PFSK-1 (cell line): Measurements from ENCODE around the gene BICD1.

Experiments used
- FOXP2 ChIP-seq: optimal IDR thresholded peaks from 2 replicates; pipeline ENCODE3; 2011; ENCODE audit warnings: borderline replicate concordance, control low read depth, inconsistent platforms; ENCODE audit not compliant: insufficient read depth; ENCODE audit errors: extremely low read length, extremely low read depth
- POLR2AphosphoS5 ChIP-seq: IDR thresholded peaks from 2 replicates; pipeline ENCODE4 v1.6.1; 2012; ENCODE audit warnings: low read depth, mild to moderate bottlenecking, control low read depth, low read length, moderate library complexity
- REST ChIP-seq, 2 experiments: IDR thresholded peaks; 2 replicates each; pipeline versions ENCODE4 v1.6.1 to v1.8.0; 2011 to 2012; ENCODE audit warnings: low read depth in 2 of 2, low read length in 2 of 2, control low read depth in 1 of 2, inconsistent platforms in 1 of 2, mild to moderate bottlenecking in 1 of 2, moderate library complexity in 1 of 2; ENCODE audit not compliant: insufficient read depth in 1 of 2
- SIN3A ChIP-seq: IDR thresholded peaks from 2 replicates; pipeline ENCODE4 v1.6.1; 2012; ENCODE audit warnings: mild to moderate bottlenecking, low read length, moderate library complexity, borderline replicate concordance; ENCODE audit not compliant: insufficient read depth
- TAF1 ChIP-seq: IDR thresholded peaks from 2 replicates; pipeline ENCODE4 v1.6.1; 2012; ENCODE audit warnings: low read length, control low read depth, borderline replicate concordance; ENCODE audit not compliant: insufficient read depth

BICD1 gene

GRCh38 chr12:32261638-32262037, 155.0 kb downstream of the BICD1 start:
- TF ChIP-seq REST (IDR thresholded peaks at IDR 0.05; ENCODE audit: insufficient read depth in 1 of 2, low read depth in 2 of 2, low read length in 2 of 2) (no peak), FOXP2 (no peak)

- no peak for TF ChIP-seq FOXP2
- TF ChIP-seq REST (IDR thresholded peaks at IDR 0.05; ENCODE audit: insufficient read depth in 1 of 2, low read depth in 2 of 2, low read length in 2 of 2): no peak
- no peak for TF ChIP-seq POLR2AphosphoS5
- no peak for TF ChIP-seq TAF1
- TF ChIP-seq SIN3A: no peak
Measured at GRCh38 chr12:32264961-32265360, 158.3 kb downstream of the BICD1 start.

GRCh38 chr12:32265456-32265855, 158.8 kb downstream of the BICD1 start:
- no peak for TF ChIP-seq TAF1
- TF ChIP-seq FOXP2: no peak
- TF ChIP-seq REST (IDR thresholded peaks at IDR 0.05; ENCODE audit: insufficient read depth in 1 of 2, low read depth in 2 of 2, low read length in 2 of 2): no peak
- TF ChIP-seq POLR2AphosphoS5: no peak
- TF ChIP-seq SIN3A: no peak

- TF ChIP-seq TAF1: no peak
- TF ChIP-seq REST (IDR thresholded peaks at IDR 0.05; ENCODE audit: insufficient read depth in 1 of 2, low read depth in 2 of 2, low read length in 2 of 2): no peak
- TF ChIP-seq FOXP2: no peak
- TF ChIP-seq SIN3A: no peak
Measured at GRCh38 chr12:32265951-32266350, 159.3 kb downstream of the BICD1 start.

GRCh38 chr12:32266756-32267155, 160.1 kb downstream of the BICD1 start:
- TF ChIP-seq FOXP2: no peak
- TF ChIP-seq TAF1: no peak
- TF ChIP-seq SIN3A: no peak
